K562 (cell line): ENCODE data around the gene PSMC3IP. TPM values are rescaled to one million over a fixed set of nuclear protein-coding genes. Genes with fewer than 3 reads are reported as not detected.
A peak's percentile ranks its signal among the peaks of the same experiment; 100 is the strongest.

Experiments
- ARID3A ChIP-seq: IDR thresholded peaks from 2 replicates; pipeline ENCODE4 v1.6.1; 2012; ENCODE audit warnings: low read depth, low read length, improper control_type of control experiment, borderline replicate concordance
- CBX1 ChIP-seq: sonication (generic); IDR thresholded peaks from 2 replicates; pipeline ENCODE4 v1.6.1; 2016; ENCODE audit warnings: antibody characterized with exemption, low read depth, mild to moderate bottlenecking
- CCAR2 ChIP-seq: fragments of 200-400 bp; formaldehyde crosslinking; IDR thresholded peaks from 2 replicates; pipeline ENCODE4 v1.6.1; 2017; ENCODE audit warnings: mild to moderate bottlenecking, low read depth, low read length
- EP300 ChIP-seq: IDR thresholded peaks from 2 replicates; pipeline ENCODE4 v1.6.1; 2012; ENCODE audit warnings: low read length, improper control_type of control experiment
- ETV1 ChIP-seq: fragments of 450-650 bp; conservative IDR thresholded peaks from 2 replicates; pipeline ENCODE4 v1.6.1; 2016; ENCODE audit warnings: missing genetic modification characterization, control low read depth, low read depth, missing compliant biosample characterization
- MCM2 ChIP-seq: fragments of 450-650 bp; IDR thresholded peaks from 2 replicates; pipeline ENCODE4 v1.6.1; 2017; ENCODE audit warnings: low read depth, mild to moderate bottlenecking
- PREB ChIP-seq: sonication (generic); formaldehyde crosslinking; IDR thresholded peaks from 2 replicates; pipeline ENCODE4 v1.8.1; 2023; ENCODE audit warnings: mild to moderate bottlenecking, missing genetic modification reagents
- SRSF1 ChIP-seq: fragments of 200-400 bp; formaldehyde crosslinking; IDR thresholded peaks from 2 replicates; pipeline ENCODE4 v1.6.1; 2017; ENCODE audit warnings: mild to moderate bottlenecking, low read depth, low read length, moderate library complexity
- STAG1 ChIP-seq: sonication (generic); formaldehyde crosslinking; IDR thresholded peaks from 2 replicates; pipeline ENCODE4 v1.5.0; 2020; ENCODE audit warnings: missing genetic modification reagents, borderline replicate concordance
- TCF7L2 ChIP-seq: fragments of 150-350 bp; IDR thresholded peaks from 2 replicates; pipeline ENCODE4 v1.6.1; 2016; ENCODE audit warnings: low read depth, mild to moderate bottlenecking, low read length, moderate library complexity
- ZC3H4 ChIP-seq: sonication (generic); formaldehyde crosslinking; IDR thresholded peaks from 2 replicates; pipeline ENCODE4 v1.9.0; 2021; ENCODE audit warnings: missing genetic modification reagents, borderline replicate concordance
- ZNF12 ChIP-seq: sonication (generic); formaldehyde crosslinking; IDR thresholded peaks from 2 replicates; pipeline ENCODE4 v1.4.0; 2020; ENCODE audit warnings: mild to moderate bottlenecking, missing genetic modification reagents
- ZNF146 ChIP-seq: IDR thresholded peaks from one replicate; pipeline ENCODE4 v1.6.1; 2018; ENCODE audit warnings: missing compliant biosample characterization; ENCODE audit not compliant: unreplicated experiment
- ZNF212 ChIP-seq: fragments of 450-650 bp; formaldehyde crosslinking; IDR thresholded peaks from 2 replicates; pipeline ENCODE4 v1.4.0; 2020; ENCODE audit warnings: mild to moderate bottlenecking
- polyA plus RNA-seq, 8 experiments: library from polyadenylated mRNA; depleted of rRNA in 4 of 8; stranded (reverse) in 5 of 8; unstranded in 3 of 8; fragments of >200 nt; fragmentation: Nextera tagmentation in 2 of 8; fragmentation: Illumina TruSeq in 1 of 8; extraction: Ambion mirVana in 2 of 8; extraction: Trizol in 1 of 8; gene quantifications; 2 replicates each; pipeline versions ENCODE4 v1.2.1 to v1.2.3, GENCODE V29; 2011 to 2014; ENCODE audit warnings: inconsistent platforms in 1 of 8, missing spikeins in 1 of 8
- total RNA-seq, 7 experiments: library from RNA; depleted of rRNA in 6 of 7; stranded (reverse); fragments of >200 nt in 6 of 7; fragmentation: Illumina TruSeq in 2 of 7; extraction: Trizol in 2 of 7; gene quantifications; 2 replicates each; pipeline versions ENCODE4 v1.2.1 to v1.2.3, GENCODE V29; 2011 to 2021; ENCODE audit warnings: low replicate concordance in 1 of 7
- TF ChIP-seq, protein P1 (sequence below): fragments of 450-650 bp; IDR thresholded peaks from 2 replicates; pipeline ENCODE4 v1.6.1; 2016
- TF ChIP-seq, protein P2 (sequence below): sonication (generic); formaldehyde crosslinking; IDR thresholded peaks from 2 replicates; pipeline ENCODE4 v1.8.0; 2022; ENCODE audit warnings: mild to moderate bottlenecking, missing genetic modification reagents, borderline replicate concordance
- TF ChIP-seq, protein P3 (sequence below): sonication (generic); formaldehyde crosslinking; IDR thresholded peaks from 2 replicates; pipeline ENCODE4 v1.8.0; 2023; ENCODE audit warnings: mild to moderate bottlenecking, missing genetic modification reagents
- TF ChIP-seq, protein P4 (sequence below): fragments of 450-650 bp; formaldehyde crosslinking; IDR thresholded peaks from 2 replicates; pipeline ENCODE4 v1.4.0; 2020; ENCODE audit warnings: mild to moderate bottlenecking, moderate library complexity

Gene PSMC3IP
- total and polyA plus RNA-seq, 9 of the 15 experiments (the other 6 are each of a cell fraction or from before 2014, with no cell fraction given), result 13.8 to 65.6 (median 32.8) TPM

- TF ChIP-seq, protein P1, sequence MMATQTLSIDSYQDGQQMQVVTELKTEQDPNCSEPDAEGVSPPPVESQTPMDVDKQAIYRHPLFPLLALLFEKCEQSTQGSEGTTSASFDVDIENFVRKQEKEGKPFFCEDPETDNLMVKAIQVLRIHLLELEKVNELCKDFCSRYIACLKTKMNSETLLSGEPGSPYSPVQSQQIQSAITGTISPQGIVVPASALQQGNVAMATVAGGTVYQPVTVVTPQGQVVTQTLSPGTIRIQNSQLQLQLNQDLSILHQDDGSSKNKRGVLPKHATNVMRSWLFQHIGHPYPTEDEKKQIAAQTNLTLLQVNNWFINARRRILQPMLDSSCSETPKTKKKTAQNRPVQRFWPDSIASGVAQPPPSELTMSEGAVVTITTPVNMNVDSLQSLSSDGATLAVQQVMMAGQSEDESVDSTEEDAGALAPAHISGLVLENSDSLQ, result 0 out of 2 replicates have a peak, but pooled peaks have one; percentile 22
- TF ChIP-seq CBX1 (peak; percentile 37; the same call in 1 of the 2 replicates), CCAR2 (no peak), ZNF212 (CRISPR knock-in tag) (no peak), SRSF1 (no peak), MCM2 (no peak), PREB (CRISPR knock-in tag) (peak; percentile 94; the same call in 1 of the 2 replicates), ZNF146 (no peak), ZNF12 (CRISPR knock-in tag) (no peak), STAG1 (CRISPR knock-in tag) (no peak), ETV1 (tag) (peak; percentile 77), ZC3H4 (CRISPR knock-in tag) (no peak), EP300 (peak; percentile 72; the same call in 1 of the 2 replicates), TCF7L2 (no peak), ARID3A (no peak)
- TF ChIP-seq, protein P2, sequence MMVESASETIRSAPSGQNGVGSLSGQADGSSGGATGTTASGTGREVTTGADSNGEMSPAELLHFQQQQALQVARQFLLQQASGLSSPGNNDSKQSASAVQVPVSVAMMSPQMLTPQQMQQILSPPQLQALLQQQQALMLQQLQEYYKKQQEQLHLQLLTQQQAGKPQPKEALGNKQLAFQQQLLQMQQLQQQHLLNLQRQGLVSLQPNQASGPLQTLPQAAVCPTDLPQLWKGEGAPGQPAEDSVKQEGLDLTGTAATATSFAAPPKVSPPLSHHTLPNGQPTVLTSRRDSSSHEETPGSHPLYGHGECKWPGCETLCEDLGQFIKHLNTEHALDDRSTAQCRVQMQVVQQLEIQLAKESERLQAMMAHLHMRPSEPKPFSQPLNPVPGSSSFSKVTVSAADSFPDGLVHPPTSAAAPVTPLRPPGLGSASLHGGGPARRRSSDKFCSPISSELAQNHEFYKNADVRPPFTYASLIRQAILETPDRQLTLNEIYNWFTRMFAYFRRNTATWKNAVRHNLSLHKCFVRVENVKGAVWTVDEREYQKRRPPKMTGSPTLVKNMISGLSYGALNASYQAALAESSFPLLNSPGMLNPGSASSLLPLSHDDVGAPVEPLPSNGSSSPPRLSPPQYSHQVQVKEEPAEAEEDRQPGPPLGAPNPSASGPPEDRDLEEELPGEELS (CRISPR knock-in tag), result no peak
- TF ChIP-seq, protein P3, sequence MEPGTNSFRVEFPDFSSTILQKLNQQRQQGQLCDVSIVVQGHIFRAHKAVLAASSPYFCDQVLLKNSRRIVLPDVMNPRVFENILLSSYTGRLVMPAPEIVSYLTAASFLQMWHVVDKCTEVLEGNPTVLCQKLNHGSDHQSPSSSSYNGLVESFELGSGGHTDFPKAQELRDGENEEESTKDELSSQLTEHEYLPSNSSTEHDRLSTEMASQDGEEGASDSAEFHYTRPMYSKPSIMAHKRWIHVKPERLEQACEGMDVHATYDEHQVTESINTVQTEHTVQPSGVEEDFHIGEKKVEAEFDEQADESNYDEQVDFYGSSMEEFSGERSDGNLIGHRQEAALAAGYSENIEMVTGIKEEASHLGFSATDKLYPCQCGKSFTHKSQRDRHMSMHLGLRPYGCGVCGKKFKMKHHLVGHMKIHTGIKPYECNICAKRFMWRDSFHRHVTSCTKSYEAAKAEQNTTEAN (CRISPR knock-in tag), result no peak
- TF ChIP-seq, protein P4, sequence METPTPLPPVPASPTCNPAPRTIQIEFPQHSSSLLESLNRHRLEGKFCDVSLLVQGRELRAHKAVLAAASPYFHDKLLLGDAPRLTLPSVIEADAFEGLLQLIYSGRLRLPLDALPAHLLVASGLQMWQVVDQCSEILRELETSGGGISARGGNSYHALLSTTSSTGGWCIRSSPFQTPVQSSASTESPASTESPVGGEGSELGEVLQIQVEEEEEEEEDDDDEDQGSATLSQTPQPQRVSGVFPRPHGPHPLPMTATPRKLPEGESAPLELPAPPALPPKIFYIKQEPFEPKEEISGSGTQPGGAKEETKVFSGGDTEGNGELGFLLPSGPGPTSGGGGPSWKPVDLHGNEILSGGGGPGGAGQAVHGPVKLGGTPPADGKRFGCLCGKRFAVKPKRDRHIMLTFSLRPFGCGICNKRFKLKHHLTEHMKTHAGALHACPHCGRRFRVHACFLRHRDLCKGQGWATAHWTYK, result no peak
Observed at GRCh38 chr17:42561897-42562387, 15.6 kb downstream of the PSMC3IP start, which contains the start of gene COASY (continued).
